RWPE2 (cell line): Measurements from ENCODE around the gene SOCS2.
A peak's percentile ranks its signal among the peaks of the same experiment; 100 is the strongest.

Experiments
- ATAC-seq: fragments of 200-7000 bp; cut with Tn5 transposase; 3 replicates; pipeline ENCODE4 v1.9.1; 2021; ENCODE audit warnings: low read depth
- DNase-seq: peaks from one replicate; pipeline ENCODE4 v3.0.0-alpha.2; 2020; ENCODE audit warnings: low spot score
- H3K27ac ChIP-seq: fragments of 450-650 bp; 2 replicates; pipeline ENCODE4 v1.5.1; 2017; ENCODE audit warnings: mild to moderate bottlenecking; ENCODE audit not compliant: poor library complexity, severe bottlenecking
- H3K27me3 ChIP-seq: fragments of 250-450 bp; sonication (Bioruptor Pico); 2 replicates; pipeline ENCODE4 v1.5.1; 2021; ENCODE audit warnings: mild to moderate bottlenecking, moderate library complexity; ENCODE audit not compliant: insufficient read depth, poor library complexity, severe bottlenecking
- H3K36me3 ChIP-seq: fragments of 250-450 bp; sonication (Bioruptor Pico); 2 replicates; pipeline ENCODE4 v1.5.1; 2020; ENCODE audit warnings: low read depth, mild to moderate bottlenecking, moderate library complexity
- H3K4me1 ChIP-seq: fragments of 250-450 bp; sonication (Bioruptor Pico); 2 replicates; pipeline ENCODE4 v1.5.1; 2021; ENCODE audit warnings: mild to moderate bottlenecking, moderate library complexity; ENCODE audit not compliant: insufficient read depth, poor library complexity, severe bottlenecking
- H3K4me3 ChIP-seq: fragments of 250-450 bp; sonication (Bioruptor Pico); 2 replicates; pipeline ENCODE4 v1.5.1; 2021; ENCODE audit warnings: mild to moderate bottlenecking, moderate library complexity; ENCODE audit not compliant: severe bottlenecking
- H3K9me3 ChIP-seq: fragments of 250-450 bp; sonication (Bioruptor Pico); 2 replicates; pipeline ENCODE4 v1.5.1; 2021; ENCODE audit warnings: mild to moderate bottlenecking, moderate library complexity; ENCODE audit not compliant: severe bottlenecking
- CTCF ChIP-seq: fragments of 450-650 bp; IDR thresholded peaks from one replicate; pipeline ENCODE4 v1.5.1; 2017; ENCODE audit warnings: mild to moderate bottlenecking, moderate library complexity; ENCODE audit not compliant: poor library complexity, severe bottlenecking

SOCS2 gene

GRCh38 chr12:93570552-93571364 is 1.7 kb upstream of the SOCS2 start:
- no peaks in the 10 kb centered on the region for H3K4me1 ChIP-seq
- ATAC-seq (peak; percentile 60), DNase-seq (peak; percentile 90)
- H3K4me3 ChIP-seq: peak overlapping the region; percentile 61
- H3K27ac ChIP-seq: peak overlapping the region; percentile 84
- peaks cover 10% of the 10 kb centered on the region for H3K36me3 ChIP-seq
- H3K27me3 ChIP-seq: no peaks in the 10 kb centered on the region
- no peaks in the 10 kb centered on the region for H3K9me3 ChIP-seq
- no peak for TF ChIP-seq CTCF

GRCh38 chr12:93571365-93571924 is 1.0 kb upstream of the SOCS2 start:
- peak overlapping the region; percentile 61 for H3K4me3 ChIP-seq
- peak overlapping the region; percentile 84 for H3K27ac ChIP-seq
- peak; percentile 30 for ATAC-seq
- no peaks in the 10 kb centered on the region for H3K27me3 ChIP-seq
- peaks cover 17% of the 10 kb centered on the region for H3K36me3 ChIP-seq
- peak; percentile 68 for DNase-seq
- no peaks in the 10 kb centered on the region for H3K4me1 ChIP-seq
- no peaks in the 10 kb centered on the region for H3K9me3 ChIP-seq
- peak; percentile 29 for TF ChIP-seq CTCF

- DNase-seq: peak; percentile 61
These were observed 457 bp downstream of the SOCS2 start for GRCh38 chr12:93572712-93573551.

GRCh38 chr12:93573552-93574223 is 1.2 kb downstream of the SOCS2 start:
- no peak overlapping the region for H3K27ac ChIP-seq
- TF ChIP-seq CTCF: no peak
- H3K4me3 ChIP-seq: peak overlapping the region; percentile 61
- DNase-seq (no peak), ATAC-seq (no peak)
- H3K36me3 ChIP-seq: peaks cover 17% of the 10 kb centered on the region
- no peaks in the 10 kb centered on the region for H3K4me1 ChIP-seq
- no peaks in the 10 kb centered on the region for H3K27me3 ChIP-seq
- no peaks in the 10 kb centered on the region for H3K9me3 ChIP-seq

More at GRCh38 chr12:93572712-93573551, 457 bp downstream of the SOCS2 start:
- TF ChIP-seq CTCF: no peak
- peak overlapping the region; percentile 61 for H3K4me3 ChIP-seq
- no peak for ATAC-seq
- H3K36me3 ChIP-seq: peaks cover 17% of the 10 kb centered on the region
- peak overlapping the region; percentile 84 for H3K27ac ChIP-seq
- no peaks in the 10 kb centered on the region for H3K4me1 ChIP-seq
- H3K9me3 ChIP-seq: no peaks in the 10 kb centered on the region
- H3K27me3 ChIP-seq: no peaks in the 10 kb centered on the region
